HT1080 (cell line): ENCODE measurements around the gene ANKRD28. TPM values are rescaled to one million over a fixed set of nuclear protein-coding genes. Genes with fewer than 3 reads are reported as not detected.
A peak's percentile ranks its signal among the peaks of the same experiment; 100 is the strongest.

Experiments
- DNase-seq: peaks from one replicate; pipeline ENCODE4 v3.0.0-alpha.2; 2015; ENCODE audit warnings: low read depth
- total RNA-seq: library from RNA; depleted of rRNA; stranded (reverse); fragments of >200 nt; shearing (Covaris generic); gene quantifications from 2 replicates; pipeline ENCODE4 v1.2.3, GENCODE V29; 2014

ANKRD28 gene
- total RNA-seq, 1 experiment from 2014 or later: 98.7 TPM

- peak; percentile 12 for DNase-seq
Observed at GRCh38 chr3:15726043-15726442, 71.7 kb downstream of the ANKRD28 start.

DNA sequence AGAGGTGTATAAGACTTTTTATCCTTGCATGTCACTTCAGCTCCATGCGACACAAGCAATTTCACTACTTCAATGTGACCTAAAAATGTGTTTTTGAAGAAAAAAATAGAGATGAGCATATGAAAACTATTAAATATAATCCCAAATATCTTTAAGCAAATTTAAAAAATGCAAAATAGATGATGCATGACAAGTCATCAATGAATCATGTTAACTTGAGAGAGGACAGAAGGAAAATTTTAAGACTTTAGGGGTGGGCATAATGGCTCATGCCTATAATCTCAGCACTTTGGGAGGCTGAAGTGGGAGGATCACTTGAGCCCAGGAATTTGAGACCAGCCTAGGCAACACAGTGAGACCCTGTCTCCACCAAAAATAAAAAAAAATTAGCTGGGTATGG lies 73.3 kb downstream of the ANKRD28 start:
- no peak for DNase-seq

- DNase-seq: no peak
Observed at GRCh38 chr3:15723624-15723884, 74.2 kb downstream of the ANKRD28 start.

GRCh38 chr3:15722877-15723623 lies 74.7 kb downstream of the ANKRD28 start:
- DNase-seq: no peak

DNA sequence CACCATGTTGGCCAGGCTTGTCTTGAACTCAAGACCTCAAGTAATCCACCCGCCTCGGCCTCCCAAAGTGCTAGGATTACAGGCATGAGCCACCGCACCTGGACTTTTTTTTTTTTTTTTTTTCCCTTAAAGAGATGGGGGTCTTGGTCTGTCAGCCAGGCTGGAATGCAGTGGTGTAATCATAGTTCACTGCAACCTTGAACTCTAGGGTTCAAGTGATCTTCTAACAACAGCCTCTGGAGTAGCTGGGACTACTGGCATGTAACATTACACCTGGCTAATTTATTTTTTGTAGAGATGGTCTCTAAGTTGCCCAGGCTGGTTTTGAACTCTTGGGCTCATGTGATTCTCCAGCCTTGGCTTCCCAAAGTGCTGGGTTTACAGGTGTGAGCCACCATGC lies 81.6 kb downstream of the ANKRD28 start:
- no peak for DNase-seq

DNA sequence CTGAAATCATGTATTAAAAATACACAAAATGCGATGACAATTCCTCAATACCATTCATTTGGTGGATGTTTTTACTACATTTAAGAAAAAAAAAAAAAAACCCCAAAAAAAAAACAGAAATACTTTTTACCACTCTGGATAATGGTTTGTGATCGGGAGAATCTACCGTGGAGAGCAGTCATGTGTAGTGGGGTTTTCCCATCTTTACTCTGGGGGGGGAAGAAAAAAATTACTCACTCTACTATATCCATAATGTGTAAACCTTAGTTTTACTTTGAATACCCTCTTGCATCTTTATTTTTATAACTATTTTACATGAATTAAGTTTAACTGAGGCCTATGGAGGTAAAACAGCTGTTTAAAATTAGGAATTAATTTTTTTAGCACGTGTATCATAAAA lies 83.3 kb downstream of the ANKRD28 start:
- DNase-seq: no peak

DNA sequence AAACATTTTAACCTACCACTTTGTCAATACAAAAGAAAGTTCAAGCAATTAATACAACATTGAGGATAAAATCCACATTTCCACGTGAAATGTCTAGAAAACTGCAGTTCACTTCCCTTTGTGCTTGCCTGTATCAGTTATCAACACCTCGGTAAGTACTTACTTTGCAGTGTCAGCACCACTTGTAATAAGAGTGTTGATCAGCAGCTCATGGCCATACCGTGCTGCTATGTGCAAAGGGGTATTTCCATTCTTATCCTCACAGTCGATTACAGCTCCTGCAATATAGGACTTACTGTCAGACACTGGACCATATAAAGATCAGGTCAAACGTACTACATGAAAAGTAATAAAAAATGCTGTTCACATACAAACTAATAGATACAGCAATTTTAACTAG lies 84.4 kb downstream of the ANKRD28 start:
- no peak for DNase-seq

GRCh38 chr3:15711281-15711680 lies 86.5 kb downstream of the ANKRD28 start:
- DNase-seq: no peak

- DNase-seq: peak; percentile 73
Observed at GRCh38 chr3:15708882-15709677, 88.7 kb downstream of the ANKRD28 start.

GRCh38 chr3:15707779-15708178 lies 90.0 kb downstream of the ANKRD28 start:
- no peak for DNase-seq

GRCh38 chr3:15703346-15703745 lies 94.4 kb downstream of the ANKRD28 start:
- no peak for DNase-seq

DNA sequence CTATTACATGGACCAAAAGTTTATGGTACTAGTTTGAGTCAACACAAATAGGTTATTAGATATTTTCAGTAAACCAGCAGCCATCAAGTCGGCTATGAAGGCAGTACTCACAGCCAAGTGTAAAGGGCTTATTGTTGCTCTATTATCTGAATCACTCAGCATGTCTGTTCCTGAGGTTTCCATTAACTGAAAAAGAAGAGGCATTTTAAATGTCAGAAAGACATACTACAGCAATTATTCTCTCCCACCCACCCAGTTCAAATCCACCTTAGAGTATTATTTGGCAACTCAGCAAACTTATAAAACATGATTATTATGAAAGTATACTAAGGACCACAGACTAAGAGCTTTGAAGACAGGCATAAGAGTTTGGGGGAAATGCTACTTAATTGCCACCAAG lies 103.2 kb downstream of the ANKRD28 start:
- no peak for DNase-seq

- no peak for DNase-seq
Observed at GRCh38 chr3:15693355-15693754, 104.4 kb downstream of the ANKRD28 start.

GRCh38 chr3:15690748-15691147 lies 107.0 kb downstream of the ANKRD28 start:
- no peak for DNase-seq

GRCh38 chr3:15690230-15690629 lies 107.5 kb downstream of the ANKRD28 start:
- no peak for DNase-seq

DNA sequence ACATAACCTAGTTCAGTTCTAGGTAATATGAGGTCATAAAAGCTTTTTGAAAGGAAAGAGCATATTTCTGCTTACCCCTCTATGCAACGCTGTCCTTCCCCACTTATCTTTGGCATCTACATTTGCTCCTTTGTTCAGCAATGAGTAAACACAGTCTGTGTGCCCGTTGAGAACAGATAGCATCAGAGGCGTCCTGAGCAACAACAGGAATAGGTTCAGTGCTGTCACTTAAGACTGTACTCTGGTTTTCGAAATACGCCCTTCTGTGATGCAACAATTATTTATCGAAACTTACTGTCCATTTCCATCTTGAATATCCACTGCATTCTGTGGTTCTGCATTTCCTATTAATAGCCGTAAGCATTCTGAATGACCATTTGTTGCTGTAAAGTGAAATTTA lies 111.9 kb downstream of the ANKRD28 start:
- no peak for DNase-seq

DNA sequence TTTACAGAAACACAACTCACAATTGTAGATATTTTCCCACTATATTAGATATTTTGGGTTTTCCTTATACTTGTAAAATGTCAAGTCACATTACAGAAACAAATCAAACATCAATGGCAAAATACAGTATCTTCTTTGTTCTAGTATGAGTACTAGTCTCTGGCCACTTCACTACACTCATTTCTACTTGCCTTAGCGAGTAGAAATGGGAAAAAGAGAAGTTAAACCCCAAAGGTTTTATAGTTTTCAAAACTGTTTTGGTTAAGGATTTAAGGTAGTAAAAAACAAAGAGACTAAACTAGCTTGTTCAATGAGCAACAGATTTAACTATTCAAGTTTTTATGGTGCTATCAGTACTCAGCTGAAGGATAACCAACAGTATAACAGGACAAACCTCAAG lies 114.5 kb downstream of the ANKRD28 start:
- no peak for DNase-seq

GRCh38 chr3:15682561-15683185 lies 115.1 kb downstream of the ANKRD28 start:
- DNase-seq: no peak

DNA sequence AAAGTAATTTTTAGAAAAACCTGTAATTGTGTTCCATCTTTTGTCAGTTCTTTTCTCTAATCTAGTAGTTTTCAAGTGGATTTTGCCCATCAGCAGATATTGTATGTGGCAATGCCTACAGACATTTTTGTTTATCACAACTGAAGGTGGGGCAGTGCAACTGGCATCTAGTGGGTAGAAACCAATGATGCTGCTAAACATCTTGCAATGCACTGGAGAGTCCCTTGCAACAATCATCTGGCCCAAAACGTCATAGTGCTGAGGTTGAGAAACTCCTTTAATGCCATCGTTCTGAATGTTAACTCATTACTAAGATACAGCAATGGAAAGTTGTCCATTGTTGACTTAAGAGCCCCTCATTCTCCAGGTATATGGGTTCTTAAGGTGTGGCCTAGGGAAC lies 116.1 kb downstream of the ANKRD28 start:
- DNase-seq: no peak

GRCh38 chr3:15679306-15679705 lies 118.5 kb downstream of the ANKRD28 start:
- no peak for DNase-seq

GRCh38 chr3:15676259-15676658 lies 121.5 kb downstream of the ANKRD28 start:
- DNase-seq: no peak

DNA sequence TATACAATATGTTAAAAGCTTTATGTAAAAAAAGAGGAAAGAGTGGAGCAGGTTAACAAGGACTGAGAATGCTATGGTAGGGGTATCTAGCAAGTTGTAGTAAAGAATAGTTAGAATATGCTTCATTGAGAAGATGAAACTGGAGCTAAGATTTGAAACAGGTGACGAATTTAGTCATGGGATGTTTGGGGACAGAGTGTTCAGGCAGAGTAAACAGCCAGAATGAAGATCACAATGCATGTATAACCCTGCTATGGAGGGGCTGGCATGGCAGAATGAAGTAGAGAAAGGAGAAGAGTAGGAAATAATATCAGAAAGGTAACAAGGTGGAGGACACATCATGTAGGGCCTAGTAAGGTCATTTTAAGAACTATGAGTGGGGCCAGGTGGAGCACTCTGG lies 124.2 kb downstream of the ANKRD28 start:
- DNase-seq: no peak

GRCh38 chr3:15667484-15667883 lies 130.3 kb downstream of the ANKRD28 start:
- no peak for DNase-seq
